ENCODE data around the gene PHPT1.
"Not testable (repeated sequence)": the region's sequence is repeated elsewhere in the genome, so short reads cannot be mapped to it uniquely, and the experiment has no call there.

The PHPT1 gene

GRCh38 chr9:136829981-136830885 lies 19.0 kb upstream of the PHPT1 start:
- no peak for TF ChIP-seq CTCF (IDR thresholded peaks at IDR 0.05; ENCODE audit: low read depth, low read length)
- no peak for DNase-seq (ENCODE audit: extremely low read depth, low read depth)

GRCh38 chr9:136831002-136831719 lies 18.0 kb upstream of the PHPT1 start:
- DNase-seq (ENCODE audit: extremely low read depth, low read depth), result no peak
- TF ChIP-seq CTCF (IDR thresholded peaks at IDR 0.05; ENCODE audit: low read depth, low read length), result no peak

DNA sequence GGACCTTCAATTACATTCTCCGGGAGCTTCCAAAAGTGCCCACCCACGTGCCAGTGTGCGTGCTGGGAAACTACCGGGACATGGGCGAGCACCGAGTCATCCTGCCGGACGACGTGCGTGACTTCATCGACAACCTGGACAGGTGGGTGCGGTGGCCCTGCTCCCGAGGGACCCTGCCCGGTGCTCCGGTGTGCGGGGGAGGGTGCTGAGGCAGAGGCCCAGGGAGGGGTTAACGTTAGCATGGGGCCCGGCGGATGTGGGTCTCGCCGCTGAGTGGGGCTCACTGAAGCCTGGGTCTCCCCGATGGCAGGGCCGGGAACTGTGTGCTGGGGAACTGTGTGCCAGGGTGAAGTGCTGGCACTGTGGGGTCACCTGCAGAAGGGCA lies 17.5 kb upstream of the PHPT1 start:
- TF ChIP-seq CTCF (IDR thresholded peaks at IDR 0.05; ENCODE audit: low read depth, low read length), result no peak
- DNase-seq (ENCODE audit: extremely low read depth, low read depth), result no peak

- no peak for TF ChIP-seq CTCF (IDR thresholded peaks at IDR 0.05; ENCODE audit: low read depth, low read length)
- DNase-seq (ENCODE audit: extremely low read depth, low read depth), result no peak
Observed at GRCh38 chr9:136832581-136832980, 16.6 kb upstream of the PHPT1 start.

DNA sequence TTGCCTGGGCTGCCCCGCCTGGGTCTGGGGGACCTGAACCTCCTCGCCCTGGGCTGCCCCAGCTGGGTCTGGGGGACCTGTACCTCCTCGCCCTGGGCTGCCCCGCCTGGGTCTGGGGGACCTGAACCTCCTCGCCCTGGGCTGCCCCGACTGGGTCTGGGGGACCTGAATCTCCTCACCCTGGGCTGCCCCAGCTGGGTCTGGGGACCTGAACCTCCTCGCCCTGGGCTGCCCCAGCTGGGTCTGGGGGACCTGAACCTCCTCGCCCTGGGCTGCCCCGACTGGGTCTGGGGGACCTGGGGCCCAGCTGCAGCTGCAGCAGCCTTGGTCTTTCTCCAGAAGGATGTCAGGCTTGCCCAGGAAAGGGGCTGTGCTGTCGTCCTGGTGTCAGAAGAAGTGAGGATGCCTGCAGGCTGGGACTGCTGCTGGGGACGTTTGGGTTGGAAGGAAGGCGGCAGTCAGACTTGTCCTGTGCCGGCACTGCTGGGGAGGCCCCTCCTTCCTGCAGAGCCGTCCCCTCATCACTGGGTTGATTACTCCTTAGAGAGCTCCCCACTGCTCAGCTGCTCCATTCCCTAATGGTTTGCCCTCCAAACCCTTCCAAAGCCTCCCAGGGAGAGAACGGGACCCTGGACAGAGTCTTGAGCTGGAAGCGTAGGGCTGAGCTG lies 15.7 kb upstream of the PHPT1 start:
- DNase-seq (ENCODE audit: extremely low read depth, low read depth), result not testable (repeated sequence)

GRCh38 chr9:136835162-136835931 lies 13.9 kb upstream of the PHPT1 start:
- DNase-seq (ENCODE audit: extremely low read depth, low read depth), result no peak
- no peak for TF ChIP-seq CTCF (IDR thresholded peaks at IDR 0.05; ENCODE audit: low read depth, low read length)

Data from AG09319 (cell line).